ENCODE results near the gene ZG16B.

The ZG16B gene

DNA sequence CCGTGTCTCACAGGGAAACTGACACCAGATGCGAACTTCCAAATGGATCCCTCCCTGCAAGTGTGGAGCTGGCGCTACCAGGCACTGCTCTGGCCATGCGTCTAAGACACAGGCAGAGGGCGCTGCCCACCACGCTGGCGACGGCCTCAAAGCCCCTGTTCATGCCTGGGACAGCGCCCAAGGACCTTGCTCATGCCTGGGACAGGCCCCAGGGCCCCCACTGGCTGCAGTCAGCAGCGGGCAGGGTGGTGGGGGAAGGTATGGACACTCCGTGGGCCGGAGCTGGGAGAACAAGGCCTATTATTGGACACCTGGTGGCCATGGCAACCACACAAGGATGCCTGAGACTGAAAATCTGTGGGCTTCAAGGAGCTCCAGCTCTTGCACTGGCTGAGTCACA lies 8.8 kb downstream of the ZG16B start:
- Histone ChIP-seq H3K36me3 (no peaks in the 10 kb centered on the region), H3K27me3 (peaks cover 0 to 69% of the 10 kb centered on the region in 2 donors), H3K4me1 (peaks cover 0 to 21% (median 0%) of the 10 kb centered on the region in 4 donors), H3K9me3 (no peaks in the 10 kb centered on the region), H3K27ac (no peak overlapping the region), H3K4me3 (no peak overlapping the region)
- TF ChIP-seq, protein P1, sequence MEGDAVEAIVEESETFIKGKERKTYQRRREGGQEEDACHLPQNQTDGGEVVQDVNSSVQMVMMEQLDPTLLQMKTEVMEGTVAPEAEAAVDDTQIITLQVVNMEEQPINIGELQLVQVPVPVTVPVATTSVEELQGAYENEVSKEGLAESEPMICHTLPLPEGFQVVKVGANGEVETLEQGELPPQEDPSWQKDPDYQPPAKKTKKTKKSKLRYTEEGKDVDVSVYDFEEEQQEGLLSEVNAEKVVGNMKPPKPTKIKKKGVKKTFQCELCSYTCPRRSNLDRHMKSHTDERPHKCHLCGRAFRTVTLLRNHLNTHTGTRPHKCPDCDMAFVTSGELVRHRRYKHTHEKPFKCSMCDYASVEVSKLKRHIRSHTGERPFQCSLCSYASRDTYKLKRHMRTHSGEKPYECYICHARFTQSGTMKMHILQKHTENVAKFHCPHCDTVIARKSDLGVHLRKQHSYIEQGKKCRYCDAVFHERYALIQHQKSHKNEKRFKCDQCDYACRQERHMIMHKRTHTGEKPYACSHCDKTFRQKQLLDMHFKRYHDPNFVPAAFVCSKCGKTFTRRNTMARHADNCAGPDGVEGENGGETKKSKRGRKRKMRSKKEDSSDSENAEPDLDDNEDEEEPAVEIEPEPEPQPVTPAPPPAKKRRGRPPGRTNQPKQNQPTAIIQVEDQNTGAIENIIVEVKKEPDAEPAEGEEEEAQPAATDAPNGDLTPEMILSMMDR (IDR thresholded peaks at IDR 0.05) = peak; percentile 36 to 45
- intact Hi-C loops (cut with DNase I; ENCODE audit: low total_unique reads) = no loop called here
- no peak for DNase-seq

DNA sequence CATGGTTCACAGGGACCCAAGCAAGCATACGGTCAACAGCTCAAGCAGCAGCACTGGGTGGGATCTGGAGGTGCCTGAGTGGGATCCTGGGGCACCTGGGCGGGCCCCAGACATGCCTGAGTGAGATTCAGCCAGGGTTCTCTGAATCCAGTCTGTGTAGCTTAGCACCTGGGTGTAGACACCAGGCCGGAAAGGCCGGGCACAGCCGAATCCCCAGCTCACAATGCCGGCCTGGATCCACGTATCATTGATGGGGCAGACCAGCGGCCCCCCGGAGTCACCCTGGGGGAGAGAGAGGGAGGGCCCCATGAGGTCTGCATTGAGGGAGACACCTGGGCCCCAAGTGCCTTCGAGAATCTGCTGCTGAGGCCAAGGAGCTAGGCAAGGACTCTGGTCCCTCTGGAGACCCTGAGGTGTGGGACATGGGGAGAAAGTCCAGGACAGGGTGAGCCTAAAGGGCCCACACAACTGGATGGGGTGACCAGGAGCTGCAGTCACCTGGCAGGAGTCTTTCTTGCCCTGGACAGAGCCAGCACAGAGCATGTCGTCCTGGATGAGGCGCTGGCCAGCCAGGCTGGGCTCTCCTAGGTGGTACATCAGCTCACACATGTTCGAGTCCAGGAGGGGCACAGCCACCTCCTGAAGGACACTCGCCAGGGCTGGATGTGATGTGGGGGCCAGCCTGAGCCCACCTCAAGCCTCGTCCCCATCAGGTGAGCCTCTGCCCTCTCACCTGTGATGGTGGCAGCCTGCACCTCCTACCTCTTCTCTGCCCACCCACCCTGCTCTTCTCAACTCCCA lies 9.7 kb downstream of the ZG16B start:
- no peaks in the 10 kb centered on the region for H3K36me3 ChIP-seq
- peaks cover 0 to 21% (median 0%) of the 10 kb centered on the region in 4 donors for H3K4me1 ChIP-seq
- no peaks in the 10 kb centered on the region for H3K9me3 ChIP-seq
- peaks cover 0 to 69% of the 10 kb centered on the region in 2 donors for H3K27me3 ChIP-seq
- H3K27ac ChIP-seq = no peak overlapping the region
- TF ChIP-seq, protein P1 (IDR thresholded peaks at IDR 0.05) = no peak
- H3K4me3 ChIP-seq = no peak overlapping the region
- intact Hi-C loops (cut with DNase I; ENCODE audit: low total_unique reads) = no loop called here
- no peak for DNase-seq

DNA sequence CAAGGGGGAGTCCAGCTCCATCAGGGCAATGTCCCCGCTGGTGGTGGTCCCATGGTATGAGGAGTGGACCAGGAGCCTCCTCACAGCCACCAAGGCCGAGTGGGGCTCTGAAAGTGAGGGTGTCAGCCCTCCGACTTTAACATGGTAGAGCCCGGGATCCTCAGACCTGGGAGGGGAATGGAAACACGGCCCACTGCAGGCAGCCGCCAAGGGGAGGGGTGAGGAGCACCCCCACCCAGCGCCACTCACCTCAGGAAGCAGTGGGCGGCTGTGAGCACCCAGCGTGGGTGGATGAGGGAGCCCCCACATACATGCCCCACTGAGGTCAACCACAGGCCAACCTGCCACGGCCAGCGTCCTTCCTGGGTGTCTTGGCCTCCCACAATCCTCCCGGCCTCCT lies 10.8 kb downstream of the ZG16B start:
- Histone ChIP-seq H3K4me1 (peaks cover 0 to 14% (median 0%) of the 10 kb centered on the region in 4 donors), H3K36me3 (no peaks in the 10 kb centered on the region), H3K9me3 (no peaks in the 10 kb centered on the region), H3K4me3 (no peak overlapping the region), H3K27me3 (peaks cover 0 to 63% of the 10 kb centered on the region in 2 donors), H3K27ac (no peak overlapping the region)
- intact Hi-C loops (cut with DNase I; ENCODE audit: low total_unique reads) = no loop called here
- DNase-seq = no peak
- TF ChIP-seq, protein P1 (IDR thresholded peaks at IDR 0.05) = no peak

DNA sequence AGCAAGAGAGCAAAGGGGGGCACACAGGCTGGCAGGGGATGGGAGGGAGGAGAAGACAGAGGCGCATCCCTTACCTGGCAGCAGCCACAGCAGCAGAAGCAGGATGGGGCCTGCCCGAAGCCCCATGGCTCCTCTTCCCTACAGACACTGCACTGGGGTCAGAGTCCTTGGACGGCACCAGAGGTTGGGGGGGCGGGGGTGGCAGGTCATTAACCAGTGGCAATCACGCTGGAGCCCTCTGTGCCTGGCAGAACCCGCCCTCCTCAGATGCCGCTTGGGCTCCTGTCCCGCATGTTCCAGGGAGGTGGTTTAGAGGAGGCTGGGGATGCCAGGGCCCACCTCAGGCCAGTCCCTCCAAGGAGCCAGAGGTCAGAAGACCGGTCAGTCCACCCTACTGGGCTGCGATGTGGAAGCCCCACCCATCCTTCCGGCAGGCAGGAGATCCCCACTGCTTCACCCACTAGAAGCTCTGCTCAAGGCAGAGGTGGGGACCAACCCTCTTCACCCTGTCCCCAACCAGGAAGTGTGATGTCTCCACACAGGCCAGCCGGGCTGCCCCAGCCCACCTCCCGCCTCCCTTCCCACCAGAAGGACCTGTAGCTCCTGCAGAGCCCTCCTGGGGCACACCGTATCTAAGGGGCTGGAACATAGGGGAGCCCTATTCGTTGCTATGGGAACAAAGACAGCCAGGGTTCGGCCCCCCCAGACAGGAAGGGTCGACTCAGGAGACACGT lies 11.7 kb downstream of the ZG16B start:
- intact Hi-C loops (cut with DNase I; ENCODE audit: low total_unique reads) = no loop called here
- no peak overlapping the region for H3K4me3 ChIP-seq

DNA sequence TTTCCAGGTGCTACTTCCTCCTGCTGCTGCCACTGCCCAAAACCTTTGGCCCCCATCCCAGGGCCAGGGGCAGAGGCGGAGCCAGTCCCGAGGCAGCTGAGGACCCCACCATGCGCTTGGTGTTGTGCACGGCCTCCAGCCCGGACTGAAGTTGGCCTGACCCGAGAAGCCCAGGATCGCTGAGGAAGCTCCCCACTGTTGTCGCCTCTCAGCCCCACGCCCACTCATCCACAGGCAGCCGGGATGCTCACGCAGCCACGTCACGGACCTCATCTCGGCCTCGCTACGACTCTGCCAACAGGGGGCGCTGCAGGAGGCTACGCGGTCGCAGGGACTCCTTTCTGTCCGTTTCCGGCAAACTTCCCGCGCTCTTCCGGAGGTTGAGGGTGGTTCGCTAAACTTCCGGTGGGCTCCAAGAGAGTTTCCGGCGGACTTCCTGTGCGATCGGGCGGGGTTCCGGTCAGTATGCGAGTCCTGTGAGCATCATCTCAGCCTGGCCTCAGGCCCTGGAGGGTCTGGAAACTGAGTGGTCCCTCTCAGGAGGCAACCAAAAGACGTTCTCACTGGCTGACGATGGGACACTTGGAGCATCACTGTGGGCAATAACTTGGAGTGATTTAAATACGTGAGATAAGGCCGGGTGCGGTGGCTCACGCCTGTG lies 12.4 kb downstream of the ZG16B start:
- H3K27ac ChIP-seq = no peak overlapping the region
- no peak overlapping the region for H3K4me3 ChIP-seq
- peak in 1 of 2 donors; percentile 59 for DNase-seq
- intact Hi-C loops (cut with DNase I; ENCODE audit: low total_unique reads) = no loop called here
- peaks cover 0 to 6% (median 0%) of the 10 kb centered on the region in 4 donors for H3K4me1 ChIP-seq
- TF ChIP-seq, protein P1 (IDR thresholded peaks at IDR 0.05) = no peak
- no peaks in the 10 kb centered on the region for H3K9me3 ChIP-seq
- H3K27me3 ChIP-seq = peaks cover 0 to 62% of the 10 kb centered on the region in 2 donors
- H3K36me3 ChIP-seq = no peaks in the 10 kb centered on the region

More for the DNA sequence above, 11.7 kb downstream of the ZG16B start:
- Histone ChIP-seq H3K27me3 (peaks cover 0 to 60% of the 10 kb centered on the region in 2 donors), H3K9me3 (no peaks in the 10 kb centered on the region), H3K4me1 (peaks cover 0 to 6% (median 0%) of the 10 kb centered on the region in 4 donors), H3K27ac (no peak overlapping the region), H3K36me3 (no peaks in the 10 kb centered on the region)
- peak; percentile 12 to 51 for DNase-seq
- TF ChIP-seq, protein P1 (IDR thresholded peaks at IDR 0.05) = no peak
